Upper lobe of right lung (tissue), 1 donor: ENCODE results near the gene OR7G2. TPM values are rescaled to one million over a fixed set of nuclear protein-coding genes. Genes with fewer than 3 reads are reported as not detected.

Experiments
- ATAC-seq: fragments of 200-7000 bp; cut with Tn5 transposase; one replicate; pipeline ENCODE4 v1.9.1; 2020; ENCODE audit warnings: mild to moderate bottlenecking, moderate library complexity
- DNase-seq: peaks from one replicate; pipeline ENCODE4 v3.0.0-alpha.2; 2020
- H3K27ac ChIP-seq: fragments of 200-600 bp; one replicate; pipeline ENCODE4 v1.8.0; 2022
- H3K27me3 ChIP-seq: fragments of 200-600 bp; one replicate; pipeline ENCODE4 v1.8.0; 2022; ENCODE audit warnings: mild to moderate bottlenecking
- H3K36me3 ChIP-seq: fragments of 200-600 bp; one replicate; pipeline ENCODE4 v1.8.0; 2022
- H3K4me1 ChIP-seq: fragments of 200-600 bp; one replicate; pipeline ENCODE4 v1.8.0; 2022
- H3K4me3 ChIP-seq: fragments of 200-600 bp; one replicate; pipeline ENCODE4 v1.8.0; 2022; ENCODE audit warnings: mild to moderate bottlenecking
- H3K9me3 ChIP-seq: fragments of 200-600 bp; one replicate; pipeline ENCODE4 v1.8.0; 2022
- intact Hi-C: fragments of 100-400 bp; cut with DNase I; formaldehyde crosslinking; loops from one replicate; pipeline ENCODE4 v1.11.0; 2022
- long read RNA-seq: library from polyadenylated mRNA; unstranded; transcript quantifications from one replicate; pipeline ENCODE4 v2.0.0, GENCODE V29; 2021
- total RNA-seq: library from RNA; stranded (reverse); fragmentation: NEBNext Ultra II Directional; extraction: Animal tissue kit (Norgen Biotek cat#: 25700); gene quantifications from one replicate; pipeline ENCODE4 v1.2.1, GENCODE V29; 2021
- TF ChIP-seq, protein P1 (sequence below): fragments of 200-600 bp; IDR thresholded peaks from one replicate; pipeline ENCODE4 v1.8.0; 2022; ENCODE audit warnings: antibody characterized with exemption
- donor health status: DM: no; HTN: yes; CAD: no; lungs with severe emphysema.

The OR7G2 gene
- not detected for total RNA-seq
- long read RNA-seq: 0 reads

DNA sequence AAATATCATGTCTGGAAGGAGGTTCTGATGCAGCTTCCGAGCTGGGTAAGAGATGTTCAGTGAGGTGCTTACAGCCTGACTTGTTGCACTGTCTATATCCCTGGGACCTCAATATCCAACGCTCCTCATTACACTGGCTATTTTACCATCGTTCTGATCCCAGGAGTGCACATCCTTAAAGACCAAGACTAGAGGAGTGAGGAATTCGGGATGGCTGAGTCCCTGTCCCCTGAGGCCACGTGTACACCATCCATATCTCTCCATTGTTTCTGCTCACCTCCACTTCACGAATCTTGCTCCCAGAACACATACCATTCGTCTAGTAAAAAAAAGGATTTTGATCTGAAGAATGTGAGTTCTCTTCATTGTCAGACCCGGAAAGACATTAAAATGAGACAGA is at the start of gene OR7G2:
OR7G2 (minus strand) TSS at position 101 of the 400 bp plus-strand sequence. CDS start 4,232 bp downstream, outside the sequence.
- ATAC-seq (no peak), DNase-seq (no peak)
- no peaks in the 10 kb centered on the region for H3K4me1 ChIP-seq
- H3K4me3 ChIP-seq: no peak within 1 kb of the TSS
- peaks cover 4% of the 10 kb centered on the region for H3K27me3 ChIP-seq
- no peak within 1 kb of the TSS for H3K27ac ChIP-seq
- TF ChIP-seq, protein P1, sequence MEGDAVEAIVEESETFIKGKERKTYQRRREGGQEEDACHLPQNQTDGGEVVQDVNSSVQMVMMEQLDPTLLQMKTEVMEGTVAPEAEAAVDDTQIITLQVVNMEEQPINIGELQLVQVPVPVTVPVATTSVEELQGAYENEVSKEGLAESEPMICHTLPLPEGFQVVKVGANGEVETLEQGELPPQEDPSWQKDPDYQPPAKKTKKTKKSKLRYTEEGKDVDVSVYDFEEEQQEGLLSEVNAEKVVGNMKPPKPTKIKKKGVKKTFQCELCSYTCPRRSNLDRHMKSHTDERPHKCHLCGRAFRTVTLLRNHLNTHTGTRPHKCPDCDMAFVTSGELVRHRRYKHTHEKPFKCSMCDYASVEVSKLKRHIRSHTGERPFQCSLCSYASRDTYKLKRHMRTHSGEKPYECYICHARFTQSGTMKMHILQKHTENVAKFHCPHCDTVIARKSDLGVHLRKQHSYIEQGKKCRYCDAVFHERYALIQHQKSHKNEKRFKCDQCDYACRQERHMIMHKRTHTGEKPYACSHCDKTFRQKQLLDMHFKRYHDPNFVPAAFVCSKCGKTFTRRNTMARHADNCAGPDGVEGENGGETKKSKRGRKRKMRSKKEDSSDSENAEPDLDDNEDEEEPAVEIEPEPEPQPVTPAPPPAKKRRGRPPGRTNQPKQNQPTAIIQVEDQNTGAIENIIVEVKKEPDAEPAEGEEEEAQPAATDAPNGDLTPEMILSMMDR: no peak
- no peaks in the 10 kb centered on the region for H3K36me3 ChIP-seq
- intact Hi-C loops: no loop called here
- no peaks in the 10 kb centered on the region for H3K9me3 ChIP-seq

DNA sequence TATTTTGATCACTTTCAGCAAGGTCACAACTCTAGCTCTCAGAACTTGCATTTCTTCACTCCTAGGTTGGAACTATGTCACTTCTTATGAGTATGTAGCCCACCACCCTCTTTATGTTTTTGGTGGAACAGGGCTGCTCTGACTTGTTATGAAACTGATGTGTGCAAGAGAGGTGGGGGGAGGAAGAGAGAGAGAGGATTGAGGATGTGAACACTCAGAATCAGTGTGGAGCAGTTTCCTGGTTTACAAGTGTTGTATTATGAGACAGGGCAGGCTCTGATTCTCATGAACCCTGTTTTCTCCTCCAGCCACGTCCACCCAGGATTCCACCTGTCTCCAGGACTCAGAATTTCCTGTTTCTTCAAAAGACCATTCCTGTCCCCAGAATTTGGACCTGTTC is 49.0 kb upstream of the OR7G2 start:
- peaks cover 27% of the 10 kb centered on the region for H3K9me3 ChIP-seq
- no peaks in the 10 kb centered on the region for H3K4me1 ChIP-seq
- H3K36me3 ChIP-seq: peaks cover 55% of the 10 kb centered on the region
- intact Hi-C loops: no loop called here
- no peaks in the 10 kb centered on the region for H3K27me3 ChIP-seq
- H3K27ac ChIP-seq: no peak overlapping the region
- TF ChIP-seq, protein P1: no peak
- H3K4me3 ChIP-seq: no peak overlapping the region
- no peak for DNase-seq
- no peak for ATAC-seq

DNA sequence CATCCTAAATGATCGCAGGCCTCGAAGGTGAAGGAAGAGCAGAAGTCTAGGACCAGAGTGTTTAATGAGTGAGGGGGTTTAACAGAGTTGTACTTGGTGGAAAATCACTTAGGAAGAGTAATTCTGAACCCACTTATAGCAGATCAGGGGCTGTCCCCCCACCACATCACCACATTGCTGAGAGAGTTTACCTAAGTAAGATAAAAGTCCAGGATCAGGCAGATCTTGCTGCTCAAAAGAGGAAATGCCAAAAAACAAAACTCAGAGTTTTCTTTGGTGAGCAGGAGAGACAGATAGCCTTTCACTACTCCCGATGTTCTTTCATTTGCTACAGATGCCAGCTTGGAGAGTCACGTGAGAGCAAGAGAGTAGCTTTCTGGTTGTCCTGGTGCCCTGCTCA is 48.3 kb upstream of the OR7G2 start:
- ATAC-seq (no peak), DNase-seq (no peak)
- H3K36me3 ChIP-seq: peaks cover 48% of the 10 kb centered on the region
- H3K4me3 ChIP-seq: no peak overlapping the region
- H3K27me3 ChIP-seq: no peaks in the 10 kb centered on the region
- TF ChIP-seq, protein P1: no peak
- no peaks in the 10 kb centered on the region for H3K4me1 ChIP-seq
- intact Hi-C loops: no loop called here
- H3K9me3 ChIP-seq: peaks cover 22% of the 10 kb centered on the region
- H3K27ac ChIP-seq: no peak overlapping the region

DNA sequence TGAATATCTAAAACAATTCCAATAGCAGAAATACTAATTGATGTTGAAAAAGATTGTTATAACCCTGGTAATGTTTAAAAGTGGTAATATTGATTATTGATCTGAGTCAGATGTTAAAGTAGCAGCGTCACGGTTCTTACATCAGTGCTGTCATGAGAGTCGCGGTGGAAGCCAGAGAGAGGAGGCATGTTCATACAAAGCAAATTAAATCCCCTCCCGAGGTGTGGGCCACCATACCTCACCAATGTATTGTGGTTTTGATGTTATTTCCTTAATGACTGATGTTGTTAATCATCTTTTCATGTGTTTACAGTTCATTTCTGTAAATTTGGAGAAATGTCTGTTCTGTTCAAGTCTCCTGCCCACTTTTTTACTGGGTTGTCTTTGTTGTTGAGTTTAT is 44.1 kb upstream of the OR7G2 start:
- H3K27me3 ChIP-seq: no peaks in the 10 kb centered on the region
- H3K4me3 ChIP-seq: no peak overlapping the region
- intact Hi-C loops: no loop called here
- ATAC-seq (no peak), DNase-seq (no peak)
- TF ChIP-seq, protein P1: no peak
- no peaks in the 10 kb centered on the region for H3K4me1 ChIP-seq
- H3K36me3 ChIP-seq: peaks cover 5% of the 10 kb centered on the region
- H3K9me3 ChIP-seq: peaks cover 22% of the 10 kb centered on the region
- no peak overlapping the region for H3K27ac ChIP-seq

DNA sequence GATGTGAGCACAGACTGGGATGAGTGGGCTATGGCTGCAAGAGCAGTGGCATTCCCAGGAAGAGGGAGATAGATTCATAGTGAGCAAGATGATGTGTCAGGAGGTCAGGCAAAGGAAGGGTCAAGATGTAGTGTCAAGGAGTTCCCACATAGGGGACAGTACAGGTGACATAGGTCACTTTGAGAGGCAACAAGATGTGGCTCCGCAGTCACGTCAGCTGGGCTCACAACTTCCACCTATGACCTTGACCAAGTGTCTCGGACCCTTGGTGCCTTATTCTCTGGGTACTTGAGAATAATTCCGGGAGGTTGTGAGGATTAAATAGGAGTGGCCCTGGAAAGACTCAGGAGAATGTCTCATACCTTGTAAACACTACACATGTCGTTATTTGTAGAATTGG is 43.4 kb upstream of the OR7G2 start:
- peaks cover 22% of the 10 kb centered on the region for H3K9me3 ChIP-seq
- intact Hi-C loops: no loop called here

More for the DNA sequence above, 43.4 kb upstream of the OR7G2 start:
- ATAC-seq (no peak), DNase-seq (no peak)
- H3K27ac ChIP-seq: no peak overlapping the region
- H3K4me3 ChIP-seq: no peak overlapping the region
- TF ChIP-seq, protein P1: no peak
- no peaks in the 10 kb centered on the region for H3K4me1 ChIP-seq
- H3K27me3 ChIP-seq: no peaks in the 10 kb centered on the region
- no peaks in the 10 kb centered on the region for H3K36me3 ChIP-seq
